HEK293T (cell line): ENCODE data around the gene AFAP1L2.

Source experiments
- FOXA1 ChIP-seq: fragments of 450-650 bp; IDR thresholded peaks from 2 replicates; pipeline ENCODE4 v1.6.1; 2016; ENCODE audit warnings: mild to moderate bottlenecking
- FOXK2 ChIP-seq: fragments of 450-650 bp; IDR thresholded peaks from 2 replicates; pipeline ENCODE4 v1.6.1; 2016; ENCODE audit warnings: mild to moderate bottlenecking
- FOXM1 ChIP-seq: fragments of 450-650 bp; IDR thresholded peaks from 2 replicates; pipeline ENCODE4 v1.6.1; 2017; ENCODE audit warnings: mild to moderate bottlenecking, borderline replicate concordance
- NFRKB ChIP-seq: fragments of 450-650 bp; IDR thresholded peaks from 2 replicates; pipeline ENCODE4 v1.6.1; 2016; ENCODE audit warnings: mild to moderate bottlenecking, moderate library complexity
- TF ChIP-seq, protein P1 (sequence below): fragments of 450-650 bp; IDR thresholded peaks from 2 replicates; pipeline ENCODE4 v1.6.1; 2016

DNA sequence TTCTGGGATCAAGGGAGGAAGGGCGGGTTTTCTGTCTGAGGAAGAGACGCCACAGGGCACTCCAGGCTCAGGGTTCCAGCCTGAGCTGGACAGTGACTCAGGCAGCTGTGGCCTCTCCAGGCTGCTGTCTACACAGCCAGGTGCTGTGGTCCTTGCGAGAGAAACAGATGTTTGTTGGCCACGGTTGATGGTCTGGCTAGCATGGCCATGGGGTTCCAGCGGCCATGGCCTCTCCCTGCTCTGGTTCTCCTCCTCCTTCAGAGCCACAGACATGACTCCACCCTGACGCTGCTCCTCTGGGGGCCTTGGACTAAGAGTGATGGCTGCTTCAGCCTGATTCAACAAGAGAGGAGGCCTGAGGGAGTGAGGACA is 75.9 kb downstream of the AFAP1L2 start:
- TF ChIP-seq FOXK2 (no peak), FOXM1 (no peak), FOXA1 (no peak), NFRKB (no peak)
- TF ChIP-seq, protein P1, sequence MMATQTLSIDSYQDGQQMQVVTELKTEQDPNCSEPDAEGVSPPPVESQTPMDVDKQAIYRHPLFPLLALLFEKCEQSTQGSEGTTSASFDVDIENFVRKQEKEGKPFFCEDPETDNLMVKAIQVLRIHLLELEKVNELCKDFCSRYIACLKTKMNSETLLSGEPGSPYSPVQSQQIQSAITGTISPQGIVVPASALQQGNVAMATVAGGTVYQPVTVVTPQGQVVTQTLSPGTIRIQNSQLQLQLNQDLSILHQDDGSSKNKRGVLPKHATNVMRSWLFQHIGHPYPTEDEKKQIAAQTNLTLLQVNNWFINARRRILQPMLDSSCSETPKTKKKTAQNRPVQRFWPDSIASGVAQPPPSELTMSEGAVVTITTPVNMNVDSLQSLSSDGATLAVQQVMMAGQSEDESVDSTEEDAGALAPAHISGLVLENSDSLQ, result no peak
